Liver (tissue), 3 donors: Measurements from ENCODE around the gene CEP295NL.

Source experiments
- TAF1 ChIP-seq: conservative IDR thresholded peaks from 2 replicates; pipeline ENCODE4 v1.6.1; 2016; ENCODE audit warnings: antibody characterized with exemption, mild to moderate bottlenecking
- YY1 ChIP-seq: IDR thresholded peaks from 2 replicates; pipeline ENCODE4 v1.6.1; 2016; ENCODE audit warnings: antibody characterized with exemption, mild to moderate bottlenecking
- TF ChIP-seq, protein P1 (sequence below): fragments of 150-350 bp; IDR thresholded peaks from 2 replicates; pipeline ENCODE4 v1.5.1; 2017; ENCODE audit warnings: improper control_type of control experiment, low read depth, low read length; ENCODE audit not compliant: missing input control
- TF ChIP-seq, protein P2 (sequence below): IDR thresholded peaks from 2 replicates; pipeline ENCODE4 v1.6.1; 2016; ENCODE audit warnings: antibody characterized with exemption
- TF ChIP-seq, protein P3 (sequence below): IDR thresholded peaks from 2 replicates; pipeline ENCODE4 v1.6.1; 2016; ENCODE audit warnings: antibody characterized with exemption, mild to moderate bottlenecking
- donor health status: healthy.
- donor health status: healthy.

DNA sequence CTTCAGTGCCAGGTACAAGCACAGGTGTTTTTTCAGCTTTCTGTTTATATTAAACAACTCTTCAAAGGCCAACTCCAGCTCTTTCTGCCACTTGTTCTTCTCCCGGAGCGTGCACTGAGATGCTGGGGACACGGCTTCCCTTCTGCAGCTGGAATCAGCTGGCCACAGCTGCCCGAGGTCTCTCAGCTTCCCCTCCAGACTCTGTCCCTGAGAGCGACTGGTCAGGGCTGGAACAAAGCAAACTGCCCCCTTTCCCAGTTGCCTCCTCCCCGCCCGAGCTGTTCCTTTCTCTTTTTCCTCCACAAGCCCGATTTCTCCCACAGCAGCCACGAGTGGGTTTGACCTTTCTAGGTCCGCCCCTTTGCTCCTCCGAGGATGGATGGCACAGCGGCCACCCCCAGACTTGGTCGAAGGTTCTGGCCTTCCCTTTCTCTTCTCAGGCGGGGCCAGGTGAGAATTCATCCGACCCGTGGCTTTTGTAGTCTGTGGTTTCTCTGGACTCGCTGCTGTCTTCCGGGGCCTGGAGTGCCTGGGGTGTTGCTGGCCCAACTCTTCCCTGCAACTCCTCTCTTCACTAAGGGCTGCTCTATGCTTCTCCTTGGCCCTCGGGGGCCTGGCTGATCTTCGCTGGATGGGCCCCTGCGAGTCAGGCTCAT lies 11.5 kb downstream of the CEP295NL start:
- TF ChIP-seq TAF1 (no peak), YY1 (no peak)
- TF ChIP-seq, protein P1, sequence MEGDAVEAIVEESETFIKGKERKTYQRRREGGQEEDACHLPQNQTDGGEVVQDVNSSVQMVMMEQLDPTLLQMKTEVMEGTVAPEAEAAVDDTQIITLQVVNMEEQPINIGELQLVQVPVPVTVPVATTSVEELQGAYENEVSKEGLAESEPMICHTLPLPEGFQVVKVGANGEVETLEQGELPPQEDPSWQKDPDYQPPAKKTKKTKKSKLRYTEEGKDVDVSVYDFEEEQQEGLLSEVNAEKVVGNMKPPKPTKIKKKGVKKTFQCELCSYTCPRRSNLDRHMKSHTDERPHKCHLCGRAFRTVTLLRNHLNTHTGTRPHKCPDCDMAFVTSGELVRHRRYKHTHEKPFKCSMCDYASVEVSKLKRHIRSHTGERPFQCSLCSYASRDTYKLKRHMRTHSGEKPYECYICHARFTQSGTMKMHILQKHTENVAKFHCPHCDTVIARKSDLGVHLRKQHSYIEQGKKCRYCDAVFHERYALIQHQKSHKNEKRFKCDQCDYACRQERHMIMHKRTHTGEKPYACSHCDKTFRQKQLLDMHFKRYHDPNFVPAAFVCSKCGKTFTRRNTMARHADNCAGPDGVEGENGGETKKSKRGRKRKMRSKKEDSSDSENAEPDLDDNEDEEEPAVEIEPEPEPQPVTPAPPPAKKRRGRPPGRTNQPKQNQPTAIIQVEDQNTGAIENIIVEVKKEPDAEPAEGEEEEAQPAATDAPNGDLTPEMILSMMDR, result no peak
- TF ChIP-seq, protein P2, sequence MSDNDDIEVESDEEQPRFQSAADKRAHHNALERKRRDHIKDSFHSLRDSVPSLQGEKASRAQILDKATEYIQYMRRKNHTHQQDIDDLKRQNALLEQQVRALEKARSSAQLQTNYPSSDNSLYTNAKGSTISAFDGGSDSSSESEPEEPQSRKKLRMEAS, result no peak
- TF ChIP-seq, protein P3, sequence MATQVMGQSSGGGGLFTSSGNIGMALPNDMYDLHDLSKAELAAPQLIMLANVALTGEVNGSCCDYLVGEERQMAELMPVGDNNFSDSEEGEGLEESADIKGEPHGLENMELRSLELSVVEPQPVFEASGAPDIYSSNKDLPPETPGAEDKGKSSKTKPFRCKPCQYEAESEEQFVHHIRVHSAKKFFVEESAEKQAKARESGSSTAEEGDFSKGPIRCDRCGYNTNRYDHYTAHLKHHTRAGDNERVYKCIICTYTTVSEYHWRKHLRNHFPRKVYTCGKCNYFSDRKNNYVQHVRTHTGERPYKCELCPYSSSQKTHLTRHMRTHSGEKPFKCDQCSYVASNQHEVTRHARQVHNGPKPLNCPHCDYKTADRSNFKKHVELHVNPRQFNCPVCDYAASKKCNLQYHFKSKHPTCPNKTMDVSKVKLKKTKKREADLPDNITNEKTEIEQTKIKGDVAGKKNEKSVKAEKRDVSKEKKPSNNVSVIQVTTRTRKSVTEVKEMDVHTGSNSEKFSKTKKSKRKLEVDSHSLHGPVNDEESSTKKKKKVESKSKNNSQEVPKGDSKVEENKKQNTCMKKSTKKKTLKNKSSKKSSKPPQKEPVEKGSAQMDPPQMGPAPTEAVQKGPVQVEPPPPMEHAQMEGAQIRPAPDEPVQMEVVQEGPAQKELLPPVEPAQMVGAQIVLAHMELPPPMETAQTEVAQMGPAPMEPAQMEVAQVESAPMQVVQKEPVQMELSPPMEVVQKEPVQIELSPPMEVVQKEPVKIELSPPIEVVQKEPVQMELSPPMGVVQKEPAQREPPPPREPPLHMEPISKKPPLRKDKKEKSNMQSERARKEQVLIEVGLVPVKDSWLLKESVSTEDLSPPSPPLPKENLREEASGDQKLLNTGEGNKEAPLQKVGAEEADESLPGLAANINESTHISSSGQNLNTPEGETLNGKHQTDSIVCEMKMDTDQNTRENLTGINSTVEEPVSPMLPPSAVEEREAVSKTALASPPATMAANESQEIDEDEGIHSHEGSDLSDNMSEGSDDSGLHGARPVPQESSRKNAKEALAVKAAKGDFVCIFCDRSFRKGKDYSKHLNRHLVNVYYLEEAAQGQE, result no peak
